ENCODE results near the gene TGIF1. TPM values are rescaled to one million over a fixed set of nuclear protein-coding genes. Genes with fewer than 3 reads are reported as not detected.

The TGIF1 gene
- total and polyA plus RNA-seq, 10 donors, result 25.3 to 64.5 (median 35.9) TPM

- WGBS, 5 donors, result 86 to 94% (median 92%) methylated on average over 10 of the region's 10 CpGs
- Histone ChIP-seq H3K36me3 (peaks cover 0 to 36% (median 24%) of the 10 kb centered on the region in 6 donors), H3K4me3 (no peak overlapping the region), H3K27ac (peak overlapping the region in 5 of 8 donors; percentile 7 to 99 (median 99)), H3K9me3 (peaks cover 0 to 7% (median 4%) of the 10 kb centered on the region in 8 donors), H3K4me1 (peaks cover 8 to 84% (median 65%) of the 10 kb centered on the region in 6 donors), H3K27me3 (replicated peaks in 1 of 7) (no peaks in the 10 kb centered on the region)
- TF ChIP-seq CTCF (IDR thresholded peaks at IDR 0.05 in 8 of 11, conservative IDR thresholded peaks at IDR 0.05 in 3 of 11), result no peak
- no peak for TF ChIP-seq POLR2AphosphoS5 (IDR thresholded peaks at IDR 0.05)
- no peak for TF ChIP-seq POLR2A (IDR thresholded peaks at IDR 0.05)
- intact Hi-C loops (cut with DNase I; ENCODE audit: low total_unique reads), result loop anchor here (5.0 to 10.0 kb wide), 3 partner anchors 131 to 209 kb away; no protein-coding TSS in a partner anchor
- DNase-seq, result no peak
These were observed 6.1 kb downstream of the TGIF1 start for GRCh38 chr18:3455907-3456685.

DNA sequence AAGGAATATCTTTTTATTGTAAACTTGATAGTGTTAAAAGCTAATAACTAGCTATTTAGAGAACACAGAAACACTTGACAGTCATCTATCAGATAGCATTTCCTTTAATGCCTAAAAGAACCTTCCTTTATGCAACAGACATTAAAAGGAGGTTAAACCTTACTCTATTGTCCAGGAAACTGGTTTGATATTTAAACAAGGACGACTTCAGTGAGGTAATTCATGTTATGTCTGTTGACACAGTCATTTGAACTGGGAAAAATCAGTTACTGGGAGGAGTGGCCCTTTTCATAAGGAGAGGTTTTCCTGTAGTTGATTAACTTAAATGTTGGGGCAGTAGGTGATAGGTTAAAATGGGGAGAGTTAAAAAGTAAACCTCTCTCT lies 6.7 kb downstream of the TGIF1 start:
- WGBS, 5 donors, result 50 to 73% (median 63%) methylated on average over 1 of the region's 1 CpG
- intact Hi-C loops (cut with DNase I; ENCODE audit: low total_unique reads), result loop anchor here (5.0 to 10.0 kb wide), 3 partner anchors 131 to 208 kb away; no protein-coding TSS in a partner anchor
- H3K36me3 ChIP-seq, result peaks cover 0 to 41% (median 24%) of the 10 kb centered on the region in 6 donors
- no peak for DNase-seq
- TF ChIP-seq POLR2AphosphoS5 (IDR thresholded peaks at IDR 0.05) (no peak), CTCF (IDR thresholded peaks at IDR 0.05 in 8 of 11, conservative IDR thresholded peaks at IDR 0.05 in 3 of 11) (no peak), POLR2A (IDR thresholded peaks at IDR 0.05) (no peak)
- H3K27ac ChIP-seq, result peak overlapping the region in 3 of 8 donors; percentile 7 to 99 (median 99)
- no peaks in the 10 kb centered on the region for H3K27me3 ChIP-seq (replicated peaks in 1 of 7)
- H3K4me3 ChIP-seq, result no peak overlapping the region
- H3K9me3 ChIP-seq, result peaks cover 0 to 13% (median 9%) of the 10 kb centered on the region in 8 donors
- H3K4me1 ChIP-seq, result peaks cover 8 to 83% (median 65%) of the 10 kb centered on the region in 6 donors

- H3K27ac ChIP-seq, result peak overlapping the region in 4 of 8 donors; percentile 5 to 99 (median 72)
These were observed 7.3 kb downstream of the TGIF1 start for GRCh38 chr18:3457261-3457724.

More at GRCh38 chr18:3457261-3457724, 7.3 kb downstream of the TGIF1 start:
- Histone ChIP-seq H3K9me3 (peaks cover 0 to 19% (median 13%) of the 10 kb centered on the region in 8 donors), H3K36me3 (peaks cover 0 to 46% (median 24%) of the 10 kb centered on the region in 6 donors), H3K27me3 (replicated peaks in 1 of 7) (no peaks in the 10 kb centered on the region), H3K4me3 (no peak overlapping the region), H3K4me1 (peaks cover 8 to 77% (median 63%) of the 10 kb centered on the region in 6 donors)
- no peak for DNase-seq
- 94 to 96% (median 94%) methylated on average over 15 of the region's 15 CpGs for WGBS, 5 donors
- intact Hi-C loops (cut with DNase I; ENCODE audit: low total_unique reads), result loop anchor here (5.0 to 10.0 kb wide), 3 partner anchors 130 to 208 kb away; no protein-coding TSS in a partner anchor
- no peak for TF ChIP-seq POLR2A (IDR thresholded peaks at IDR 0.05)
- TF ChIP-seq POLR2AphosphoS5 (IDR thresholded peaks at IDR 0.05), result no peak
- no peak for TF ChIP-seq CTCF (IDR thresholded peaks at IDR 0.05 in 8 of 11, conservative IDR thresholded peaks at IDR 0.05 in 3 of 11)

Data from spleen (tissue), 11 donors.